Esophagus squamous epithelium (tissue), 5 donors: ENCODE data around the gene KLKB1. TPM values are rescaled to one million over a fixed set of nuclear protein-coding genes. Genes with fewer than 3 reads are reported as not detected.
"Not testable (repeated sequence)": the region's sequence is repeated elsewhere in the genome, so short reads cannot be mapped to it uniquely, and the experiment has no call there.

Source experiments
- DNase-seq: peaks from one replicate; lab custom pipeline; 2025; lab: John Stamatoyannopoulos, UW
- H3K27ac ChIP-seq, 4 donors: fragments of 200-600 bp; sonication (generic); one replicate each; pipeline ENCODE4 v1.5.1; 2016 to 2019; ENCODE audit warnings: mild to moderate bottlenecking in 1 of 4
- H3K27me3 ChIP-seq, 4 donors: fragments of 200-600 bp; sonication (generic); 1 replicate in 3 of 4; 2 replicates in 1 of 4; pipeline versions ENCODE4 v1.5.1 to v1.6.0; 2017 to 2021; ENCODE audit warnings: antibody characterized with exemption in 1 of 4
- H3K36me3 ChIP-seq, 3 donors: fragments of 200-600 bp; sonication (generic); one replicate each; pipeline ENCODE4 v1.5.1; 2016 to 2019
- H3K4me1 ChIP-seq, 3 donors: fragments of 200-600 bp; sonication (generic); one replicate each; pipeline ENCODE4 v1.5.1; 2017 to 2019
- H3K4me3 ChIP-seq, 4 donors: fragments of 200-600 bp; sonication (generic); 1 replicate in 3 of 4; 2 replicates in 1 of 4; pipeline ENCODE4 v1.5.1; 2016 to 2019; ENCODE audit warnings: mild to moderate bottlenecking in 2 of 4, moderate library complexity in 1 of 4
- H3K9me3 ChIP-seq, 3 donors: fragments of 200-600 bp; sonication (generic); one replicate each; pipeline ENCODE4 v1.5.1; 2016 to 2019
- POLR2A ChIP-seq, 4 donors: fragments of 450-650 bp; IDR thresholded peaks; one replicate each; pipeline ENCODE4 v1.6.1; 2017; ENCODE audit warnings: antibody characterized with exemption in 4 of 4, mild to moderate bottlenecking in 4 of 4, moderate library complexity in 3 of 4
- WGBS, 2 donors: methylation state at CpG; one replicate each; pipeline ENCODE4 v1.1.5; 2018; 5-methylcytosine and 5-hydroxymethylcytosine counted together
- intact Hi-C: fragments of 100-400 bp; cut with DNase I; formaldehyde crosslinking; loops from one replicate; pipeline ENCODE4 v1.15.0; 2022
- total RNA-seq, 4 donors: library from RNA; depleted of rRNA; stranded (reverse); fragments of >200 nt; gene quantifications; one replicate each; pipeline ENCODE4 v1.1.0, GENCODE V29; 2016
- TF ChIP-seq, protein P1 (sequence below), 6 experiments: fragments of 450-650 bp in 4 of 6; fragments of 200-600 bp in 2 of 6; sonication (generic) in 2 of 6; IDR thresholded peaks; one replicate each; pipeline ENCODE4 v1.5.1; 2016 to 2019; ENCODE audit warnings: antibody characterized with exemption in 6 of 6, mild to moderate bottlenecking in 4 of 6, moderate library complexity in 4 of 6
- donor health status: DM: yes; HTN: yes; CAD: no.

The KLKB1 gene
- total RNA-seq, 4 donors from 2014 or later = 0.57 to 2.0 TPM; not detected in 2

GRCh38 chr4:186240452-186240847, 13.1 kb downstream of the KLKB1 start:
- Histone ChIP-seq H3K4me1 (no peaks in the 10 kb centered on the region), H3K27ac (no peak overlapping the region), H3K4me3 (no peak overlapping the region), H3K9me3 (no peaks in the 10 kb centered on the region), H3K27me3 (no peaks in the 10 kb centered on the region), H3K36me3 (no peaks in the 10 kb centered on the region)
- no peak for TF ChIP-seq POLR2A (IDR thresholded peaks at IDR 0.05)
- TF ChIP-seq, protein P1, sequence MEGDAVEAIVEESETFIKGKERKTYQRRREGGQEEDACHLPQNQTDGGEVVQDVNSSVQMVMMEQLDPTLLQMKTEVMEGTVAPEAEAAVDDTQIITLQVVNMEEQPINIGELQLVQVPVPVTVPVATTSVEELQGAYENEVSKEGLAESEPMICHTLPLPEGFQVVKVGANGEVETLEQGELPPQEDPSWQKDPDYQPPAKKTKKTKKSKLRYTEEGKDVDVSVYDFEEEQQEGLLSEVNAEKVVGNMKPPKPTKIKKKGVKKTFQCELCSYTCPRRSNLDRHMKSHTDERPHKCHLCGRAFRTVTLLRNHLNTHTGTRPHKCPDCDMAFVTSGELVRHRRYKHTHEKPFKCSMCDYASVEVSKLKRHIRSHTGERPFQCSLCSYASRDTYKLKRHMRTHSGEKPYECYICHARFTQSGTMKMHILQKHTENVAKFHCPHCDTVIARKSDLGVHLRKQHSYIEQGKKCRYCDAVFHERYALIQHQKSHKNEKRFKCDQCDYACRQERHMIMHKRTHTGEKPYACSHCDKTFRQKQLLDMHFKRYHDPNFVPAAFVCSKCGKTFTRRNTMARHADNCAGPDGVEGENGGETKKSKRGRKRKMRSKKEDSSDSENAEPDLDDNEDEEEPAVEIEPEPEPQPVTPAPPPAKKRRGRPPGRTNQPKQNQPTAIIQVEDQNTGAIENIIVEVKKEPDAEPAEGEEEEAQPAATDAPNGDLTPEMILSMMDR (IDR thresholded peaks at IDR 0.05) = no peak
- intact Hi-C loops = no loop called here
- no peak for DNase-seq
- 72 to 85% methylated on average over 5 to 7 of the region's 7 CpGs for WGBS, 2 donors

GRCh38 chr4:186240848-186241491, 13.7 kb downstream of the KLKB1 start:
- intact Hi-C loops = no loop called here
- no peaks in the 10 kb centered on the region for H3K36me3 ChIP-seq
- no peak for DNase-seq
- no peaks in the 10 kb centered on the region for H3K9me3 ChIP-seq
- H3K4me3 ChIP-seq = no peak overlapping the region
- no peak for TF ChIP-seq POLR2A (IDR thresholded peaks at IDR 0.05)
- TF ChIP-seq, protein P1 (IDR thresholded peaks at IDR 0.05) = no peak
- H3K27me3 ChIP-seq = no peaks in the 10 kb centered on the region
- no peaks in the 10 kb centered on the region for H3K4me1 ChIP-seq
- H3K27ac ChIP-seq = no peak overlapping the region
- 51 to 82% methylated on average over 4 to 6 of the region's 7 CpGs for WGBS, 2 donors

- Histone ChIP-seq H3K9me3 (no peaks in the 10 kb centered on the region), H3K4me1 (no peaks in the 10 kb centered on the region), H3K4me3 (no peak overlapping the region), H3K27ac (no peak overlapping the region), H3K27me3 (no peaks in the 10 kb centered on the region), H3K36me3 (no peaks in the 10 kb centered on the region)
- intact Hi-C loops = no loop called here
- TF ChIP-seq, protein P1 (IDR thresholded peaks at IDR 0.05) = no peak
- TF ChIP-seq POLR2A (IDR thresholded peaks at IDR 0.05) = no peak
- DNase-seq = no peak
- WGBS, 2 donors = 69 to 82% methylated on average over 4 of the region's 4 CpGs
These were observed 14.3 kb downstream of the KLKB1 start for GRCh38 chr4:186241616-186242015.

DNA sequence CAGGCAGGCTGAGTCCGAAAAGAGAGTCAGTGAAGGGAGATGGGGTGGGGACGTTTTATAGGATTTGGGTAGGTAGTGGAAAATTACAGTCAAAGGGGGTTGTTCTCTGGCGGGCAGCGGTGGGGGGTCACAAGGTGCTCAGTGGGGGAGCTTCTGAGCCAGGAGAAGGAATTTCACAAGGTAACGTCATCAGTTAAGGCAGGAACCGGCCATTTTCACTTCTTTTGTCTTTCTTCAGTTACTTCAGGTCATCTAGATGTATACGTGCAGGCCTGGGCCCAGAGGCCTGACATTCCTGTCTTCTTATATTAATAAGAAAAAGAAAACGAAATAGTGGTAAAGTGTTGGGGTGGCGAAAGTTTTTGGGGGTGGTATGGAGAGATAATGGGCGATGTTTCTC, 14.7 kb downstream of the KLKB1 start:
- H3K9me3 ChIP-seq, H3K4me1 ChIP-seq, H3K4me3 ChIP-seq, intact Hi-C loops, H3K27me3 ChIP-seq, DNase-seq, H3K27ac ChIP-seq, H3K36me3 ChIP-seq: not testable (repeated sequence)
- 66 to 79% methylated on average over 9 of the region's 10 CpGs for WGBS, 2 donors

DNA sequence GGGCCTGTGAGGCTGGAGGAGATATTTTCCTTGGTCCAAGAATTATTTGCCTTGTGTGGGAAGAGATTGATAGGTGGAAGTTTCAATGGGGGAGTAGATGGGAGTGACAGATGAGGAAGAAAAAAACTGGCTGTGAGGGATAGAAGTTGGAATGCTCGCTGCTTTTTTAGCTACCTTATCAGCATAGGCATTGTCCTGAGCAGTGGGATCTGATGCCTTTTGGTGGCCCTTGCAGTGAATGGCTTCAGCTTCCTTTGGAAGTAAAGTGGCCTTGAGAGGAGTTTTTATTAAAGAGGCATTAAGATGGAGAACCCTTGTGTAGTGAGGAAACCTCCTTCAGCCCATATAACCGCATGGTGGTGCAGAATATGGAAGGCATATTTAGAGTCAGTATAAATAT, 16.0 kb downstream of the KLKB1 start:
- WGBS, 2 donors = 61 to 81% methylated on average over 2 of the region's 2 CpGs
- H3K4me1 ChIP-seq = no peaks in the 10 kb centered on the region
- TF ChIP-seq POLR2A (IDR thresholded peaks at IDR 0.05) = no peak
- TF ChIP-seq, protein P1 (IDR thresholded peaks at IDR 0.05) = no peak

More for the DNA sequence above, 16.0 kb downstream of the KLKB1 start:
- no peak for DNase-seq
- H3K4me3 ChIP-seq = no peak overlapping the region
- H3K9me3 ChIP-seq = no peaks in the 10 kb centered on the region
- no peaks in the 10 kb centered on the region for H3K36me3 ChIP-seq
- no peak overlapping the region for H3K27ac ChIP-seq
- intact Hi-C loops = no loop called here
- H3K27me3 ChIP-seq = no peaks in the 10 kb centered on the region
